ENCODE data around the gene KCTD1. TPM values are rescaled to one million over a fixed set of nuclear protein-coding genes. Genes with fewer than 3 reads are reported as not detected.

The KCTD1 gene
- total and polyA plus RNA-seq, 2 donors (not counting 1 experiment from before 2014, with no cell fraction given) = 2.3 to 5.0 TPM

DNA sequence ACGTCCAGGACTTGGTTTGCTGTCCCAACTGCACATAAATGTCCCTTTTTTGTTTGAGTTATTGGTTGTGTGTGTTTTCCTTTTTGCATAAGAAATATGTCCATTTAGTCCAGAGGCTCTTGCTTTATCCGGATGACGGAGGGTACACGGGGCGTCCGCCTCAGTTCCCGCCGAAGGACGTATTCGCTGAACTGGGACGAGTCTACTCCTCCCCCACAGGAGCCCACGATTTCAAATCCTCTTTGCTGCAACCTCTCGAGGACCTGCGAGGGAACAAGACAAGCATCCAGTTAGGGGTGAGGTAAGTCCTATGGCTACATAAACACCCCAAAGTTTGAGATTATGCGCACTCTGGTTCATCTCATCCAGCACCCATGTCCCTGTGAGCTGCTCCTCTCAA is 92.7 kb downstream of the KCTD1 start:
- Histone ChIP-seq H3K27me3 (replicated peaks in 1 of 4; ENCODE audit: control extremely low read depth in 1 of 4, control insufficient read depth in 3 of 4, insufficient read depth in 4 of 4, low read length in 3 of 4) (peaks cover 0 to 2% (median 0%) of the 10 kb centered on the region in 4 experiments), H2AFZ (ENCODE audit: insufficient read depth, low read depth, low read length, poor library complexity, severe bottlenecking) (no peak overlapping the region), H3K4me3 (ENCODE audit: control extremely low read depth in 1 of 5, extremely low read depth in 1 of 5, insufficient read depth in 1 of 5, low read depth in 2 of 5, low read length in 4 of 5) (no peak overlapping the region), H3K36me3 (replicated peaks in 1 of 2; ENCODE audit: control extremely low read depth in 1 of 2, control insufficient read depth in 1 of 2, extremely low read depth in 1 of 2, insufficient read depth in 2 of 2, low read length in 1 of 2) (no peaks in the 10 kb centered on the region), H4K20me1 (ENCODE audit: control insufficient read depth, insufficient read depth, low read length, poor library complexity, severe bottlenecking) (no peaks in the 10 kb centered on the region), H3K4me2 (replicated peaks; ENCODE audit: low read depth, low read length, poor library complexity, severe bottlenecking) (no peak overlapping the region), H3K9ac (ENCODE audit: low read length) (no peak overlapping the region), H3K9me3 (ENCODE audit: control extremely low read depth in 1 of 3, control insufficient read depth in 2 of 3, insufficient read depth in 1 of 3, low read length in 2 of 3) (no peaks in the 10 kb centered on the region), H3K27ac (ENCODE audit: low read length in 2 of 2) (no peak overlapping the region), H3K79me2 (ENCODE audit: control insufficient read depth, insufficient read depth, low read length) (no peaks in the 10 kb centered on the region), H3K4me1 (ENCODE audit: control insufficient read depth in 2 of 2, insufficient read depth in 2 of 2, low read length in 2 of 2) (no peaks in the 10 kb centered on the region)
- DNase-seq (no peak), ATAC-seq (ENCODE audit: low read depth) (no peak)
- Mint-ChIP-seq H3K4me1 (peaks cover 1% of the 10 kb centered on the region), H3K9me3 (ENCODE audit: insufficient read depth) (no peaks in the 10 kb centered on the region), H3K4me3 (no peak overlapping the region), H3K27ac (no peak overlapping the region), H3K27me3 (no peaks in the 10 kb centered on the region)
- ChIA-PET CTCF (interaction anchor here (1.0 kb wide), 2 partner anchors 69 to 74 kb away, joined by 3 read pairs; no protein-coding TSS in a partner anchor), POLR2A (no interaction called here)
- 100% methylated on average over 1 of the region's 15 CpGs for WGBS (ENCODE audit: insufficient coverage)
- intact Hi-C loops (cut with micrococcal nuclease) = no loop called here
- TF ChIP-seq EZH2 (IDR thresholded peaks at IDR 0.05; ENCODE audit: borderline replicate concordance, insufficient read depth, low read depth, low read length, poor library complexity, severe bottlenecking) = no peak
- TF ChIP-seq, protein P1, sequence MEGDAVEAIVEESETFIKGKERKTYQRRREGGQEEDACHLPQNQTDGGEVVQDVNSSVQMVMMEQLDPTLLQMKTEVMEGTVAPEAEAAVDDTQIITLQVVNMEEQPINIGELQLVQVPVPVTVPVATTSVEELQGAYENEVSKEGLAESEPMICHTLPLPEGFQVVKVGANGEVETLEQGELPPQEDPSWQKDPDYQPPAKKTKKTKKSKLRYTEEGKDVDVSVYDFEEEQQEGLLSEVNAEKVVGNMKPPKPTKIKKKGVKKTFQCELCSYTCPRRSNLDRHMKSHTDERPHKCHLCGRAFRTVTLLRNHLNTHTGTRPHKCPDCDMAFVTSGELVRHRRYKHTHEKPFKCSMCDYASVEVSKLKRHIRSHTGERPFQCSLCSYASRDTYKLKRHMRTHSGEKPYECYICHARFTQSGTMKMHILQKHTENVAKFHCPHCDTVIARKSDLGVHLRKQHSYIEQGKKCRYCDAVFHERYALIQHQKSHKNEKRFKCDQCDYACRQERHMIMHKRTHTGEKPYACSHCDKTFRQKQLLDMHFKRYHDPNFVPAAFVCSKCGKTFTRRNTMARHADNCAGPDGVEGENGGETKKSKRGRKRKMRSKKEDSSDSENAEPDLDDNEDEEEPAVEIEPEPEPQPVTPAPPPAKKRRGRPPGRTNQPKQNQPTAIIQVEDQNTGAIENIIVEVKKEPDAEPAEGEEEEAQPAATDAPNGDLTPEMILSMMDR (IDR thresholded peaks at IDR 0.05) = no peak

GRCh38 chr18:26454616-26455015 is 93.7 kb downstream of the KCTD1 start:
- DNase-seq (no peak), ATAC-seq (ENCODE audit: low read depth) (no peak)
- TF ChIP-seq, protein P1 (IDR thresholded peaks at IDR 0.05) = no peak
- TF ChIP-seq EZH2 (IDR thresholded peaks at IDR 0.05; ENCODE audit: borderline replicate concordance, insufficient read depth, low read depth, low read length, poor library complexity, severe bottlenecking) = no peak
- no peak overlapping the region for H2AFZ ChIP-seq (ENCODE audit: insufficient read depth, low read depth, low read length, poor library complexity, severe bottlenecking)
- H3K27ac ChIP-seq (ENCODE audit: low read length in 2 of 2) = no peak overlapping the region
- H3K79me2 ChIP-seq (ENCODE audit: control insufficient read depth, insufficient read depth, low read length) = no peaks in the 10 kb centered on the region
- intact Hi-C loops (cut with micrococcal nuclease) = no loop called here
- peaks cover 0 to 3% (median 0%) of the 10 kb centered on the region in 4 experiments for H3K27me3 ChIP-seq (replicated peaks in 1 of 4; ENCODE audit: control extremely low read depth in 1 of 4, control insufficient read depth in 3 of 4, insufficient read depth in 4 of 4, low read length in 3 of 4)
- Mint-ChIP-seq H3K27ac (no peak overlapping the region), H3K4me3 (no peak overlapping the region), H3K9me3 (ENCODE audit: insufficient read depth) (no peaks in the 10 kb centered on the region), H3K4me1 (no peaks in the 10 kb centered on the region), H3K27me3 (no peaks in the 10 kb centered on the region)
- no peaks in the 10 kb centered on the region for H3K36me3 ChIP-seq (replicated peaks in 1 of 2; ENCODE audit: control extremely low read depth in 1 of 2, control insufficient read depth in 1 of 2, extremely low read depth in 1 of 2, insufficient read depth in 2 of 2, low read length in 1 of 2)
- H3K9ac ChIP-seq (ENCODE audit: low read length) = no peak overlapping the region
- H3K9me3 ChIP-seq (ENCODE audit: control extremely low read depth in 1 of 3, control insufficient read depth in 2 of 3, insufficient read depth in 1 of 3, low read length in 2 of 3) = no peaks in the 10 kb centered on the region
- H3K4me2 ChIP-seq (replicated peaks; ENCODE audit: low read depth, low read length, poor library complexity, severe bottlenecking) = no peak overlapping the region
- no peak overlapping the region for H3K4me3 ChIP-seq (ENCODE audit: control extremely low read depth in 1 of 5, extremely low read depth in 1 of 5, insufficient read depth in 1 of 5, low read depth in 2 of 5, low read length in 4 of 5)
- no peaks in the 10 kb centered on the region for H4K20me1 ChIP-seq (ENCODE audit: control insufficient read depth, insufficient read depth, low read length, poor library complexity, severe bottlenecking)
- ChIA-PET CTCF (no interaction called here), POLR2A (no interaction called here)
- H3K4me1 ChIP-seq (ENCODE audit: control insufficient read depth in 2 of 2, insufficient read depth in 2 of 2, low read length in 2 of 2) = no peaks in the 10 kb centered on the region
- WGBS (ENCODE audit: insufficient coverage) = 100% methylated on average over 4 of the region's 6 CpGs

All from B cell (primary cell).